Stimulated activated CD4-positive, alpha-beta T cell treated with anti-CD3 and anti-CD28 coated beads, Interleukin-1b, Interleukin-23, amount 100 ng/mL, for 4 hours (primary cell): ENCODE data around the gene SLC5A1.
"Not testable (repeated sequence)": the region's sequence is repeated elsewhere in the genome, so short reads cannot be mapped to it uniquely, and the experiment has no call there.

ENCODE experiments used
- DNase-seq, 2 donors: peaks; one replicate each; pipeline ENCODE4 v3.0.0-alpha.2; 2020; ENCODE audit warnings: low read depth in 2 of 2

The SLC5A1 gene

GRCh38 chr22:32088084-32088483 is 45.0 kb downstream of the SLC5A1 start:
- DNase-seq = no peak

DNA sequence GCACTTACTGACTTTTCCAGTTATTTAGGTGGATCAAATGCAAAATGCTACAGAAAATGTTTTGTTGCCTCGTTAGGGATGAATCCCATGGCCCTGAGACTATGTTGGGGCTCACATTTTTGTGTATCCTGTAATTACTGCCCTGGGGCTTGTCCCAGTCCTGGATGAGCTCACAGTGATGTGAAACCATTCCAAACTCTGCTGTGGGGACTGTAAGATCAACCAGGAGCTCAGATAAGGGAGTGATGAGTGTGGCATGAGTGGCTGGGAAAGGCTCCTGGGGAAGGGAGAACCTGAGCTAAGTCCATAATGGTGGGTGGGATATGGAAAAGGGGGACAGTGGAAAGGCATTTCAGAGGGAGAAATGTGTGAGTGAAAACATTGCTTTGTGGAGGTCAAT is 54.0 kb downstream of the SLC5A1 start:
- DNase-seq = no peak

DNA sequence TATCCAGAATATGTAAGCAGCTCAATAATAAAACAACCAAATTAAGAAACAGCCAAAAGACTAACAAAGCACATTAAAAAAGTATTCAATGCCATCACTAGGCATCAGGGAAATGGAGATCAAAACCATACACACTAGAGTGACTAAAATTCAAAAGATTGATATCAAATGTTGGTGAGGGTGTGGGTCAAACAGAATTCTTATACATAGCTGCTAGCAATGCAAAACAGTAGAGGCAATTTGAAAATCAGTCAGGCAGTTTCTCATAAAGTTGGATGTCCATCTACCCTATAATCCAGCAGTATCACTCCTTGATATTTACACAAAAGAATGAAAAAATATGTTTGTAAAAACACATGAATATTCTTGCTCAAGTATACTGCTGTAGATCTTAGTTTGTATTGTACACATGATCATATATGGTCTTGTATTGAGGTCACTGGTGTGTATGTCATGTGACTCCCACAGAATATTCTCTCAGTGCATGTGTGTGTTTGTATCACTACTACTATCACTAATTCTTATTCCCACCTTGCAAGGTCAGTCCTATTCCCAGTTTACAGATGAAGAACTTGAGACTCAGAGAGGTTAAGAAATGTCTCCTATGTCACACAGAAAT is 54.9 kb downstream of the SLC5A1 start:
- DNase-seq = no peak

- DNase-seq = no peak
Observed at GRCh38 chr22:32100711-32101110, 57.6 kb downstream of the SLC5A1 start.

DNA sequence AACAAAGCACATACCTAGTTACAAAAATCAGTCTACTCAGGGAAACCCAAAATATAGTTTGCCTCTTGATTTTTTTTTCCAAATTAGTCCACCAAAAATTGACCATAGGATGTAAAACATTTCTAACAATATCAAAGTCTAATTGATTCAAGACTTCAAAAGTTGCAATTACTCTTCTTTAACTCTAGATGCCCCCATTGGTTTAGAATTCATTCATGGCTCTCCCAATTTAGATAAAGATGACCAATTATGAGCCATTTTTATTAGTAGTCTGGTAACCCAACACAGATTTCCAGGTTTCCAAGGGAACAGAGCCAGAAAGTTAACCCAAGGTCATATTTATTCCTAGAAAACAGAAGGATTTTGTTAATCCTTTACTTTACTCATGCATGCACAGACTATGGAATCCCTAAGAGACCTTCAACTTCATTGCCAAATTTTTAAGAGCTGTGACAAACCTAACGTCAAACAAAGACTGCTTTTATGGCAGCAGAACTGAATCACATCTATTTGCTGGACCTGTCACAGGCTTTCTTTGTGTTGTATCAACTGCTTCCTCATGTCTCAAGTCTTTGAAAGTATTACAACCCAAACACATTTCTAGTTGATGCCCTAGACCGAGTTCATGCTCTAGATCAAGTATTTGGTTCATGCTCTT is 60.7 kb downstream of the SLC5A1 start:
- DNase-seq = no peak

GRCh38 chr22:32106930-32107329 is 63.9 kb downstream of the SLC5A1 start:
- no peak for DNase-seq

- DNase-seq = no peak
Observed at GRCh38 chr22:32112380-32112779, 69.3 kb downstream of the SLC5A1 start.

DNA sequence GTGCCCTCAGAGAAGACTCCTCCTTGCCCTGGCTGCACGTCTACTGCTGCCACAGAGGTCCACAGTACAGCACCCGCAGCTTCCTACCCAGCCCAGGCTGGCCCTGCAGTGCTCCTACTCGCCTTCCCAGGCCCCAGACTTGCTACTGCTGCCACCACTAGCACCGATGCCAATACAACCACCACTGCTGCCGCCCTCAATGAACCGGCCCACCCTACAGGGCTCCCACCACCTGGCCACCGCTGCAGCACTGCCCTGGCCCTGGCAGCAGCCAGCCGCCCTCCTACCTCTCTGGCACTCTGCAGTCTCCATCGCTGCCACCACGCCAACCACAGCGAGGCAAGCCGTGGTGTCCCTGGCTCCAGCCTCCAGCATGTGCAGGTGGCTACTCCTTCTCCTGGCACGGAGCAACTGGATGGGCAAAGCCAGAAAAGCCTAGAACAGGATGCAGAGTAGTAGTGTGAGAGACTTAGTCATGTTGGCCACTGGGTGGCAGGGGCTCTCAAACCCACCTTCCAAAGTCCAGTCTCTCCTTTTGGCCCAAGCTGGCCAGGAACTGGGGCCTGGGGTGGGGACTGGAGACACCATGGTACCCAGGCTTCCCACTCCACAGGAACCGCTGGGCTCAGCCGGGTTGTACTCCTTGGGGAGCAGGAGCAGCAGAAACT is 76.6 kb downstream of the SLC5A1 start:
- no peak for DNase-seq

GRCh38 chr22:32120603-32121002 is 77.5 kb downstream of the SLC5A1 start:
- no peak for DNase-seq

GRCh38 chr22:32122899-32123298 is 79.8 kb downstream of the SLC5A1 start:
- DNase-seq = no peak

DNA sequence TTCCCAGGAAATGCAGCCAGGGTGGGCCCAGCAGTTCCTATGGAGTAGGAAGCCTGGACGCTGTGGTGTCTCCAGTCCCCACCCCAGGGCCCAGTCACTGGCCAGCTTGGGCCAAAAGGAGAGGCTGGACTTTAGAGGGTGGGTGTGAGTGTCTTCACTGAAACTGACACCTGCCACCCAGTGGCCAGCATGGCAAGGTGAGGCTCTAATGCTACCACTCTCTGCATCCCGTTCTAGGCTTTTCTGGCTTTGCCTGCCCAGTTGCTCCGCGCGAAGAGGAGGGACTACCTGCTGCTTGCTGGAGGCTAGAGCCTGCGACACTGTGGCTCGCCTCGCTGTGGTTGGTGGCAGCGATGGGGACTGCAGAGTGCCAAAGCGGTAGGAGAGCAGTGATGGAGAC is 80.6 kb downstream of the SLC5A1 start:
- DNase-seq = no peak

GRCh38 chr22:32127904-32128303 is 84.8 kb downstream of the SLC5A1 start:
- DNase-seq = no peak

GRCh38 chr22:32130464-32130863 is 87.4 kb downstream of the SLC5A1 start:
- DNase-seq = no peak

DNA sequence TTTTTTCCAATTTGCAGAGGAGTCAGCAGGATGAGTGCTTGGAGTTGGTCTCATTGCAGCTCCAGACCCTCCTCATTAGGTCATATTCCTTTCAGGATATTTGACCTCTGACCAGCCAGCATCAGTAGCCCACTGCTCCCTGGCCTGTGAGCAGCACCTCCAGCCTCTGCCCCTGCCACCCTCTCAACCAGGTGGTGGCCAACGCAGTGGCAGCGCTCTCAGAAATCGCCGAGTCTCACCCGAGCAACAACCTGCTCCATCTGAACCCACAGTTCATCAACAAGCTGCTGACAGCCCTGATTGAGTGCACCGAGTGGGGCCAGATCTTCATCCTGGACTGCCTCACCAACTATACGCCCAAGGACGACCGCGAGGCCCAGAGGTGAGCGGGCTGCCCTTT is 89.1 kb downstream of the SLC5A1 start:
- no peak for DNase-seq

DNA sequence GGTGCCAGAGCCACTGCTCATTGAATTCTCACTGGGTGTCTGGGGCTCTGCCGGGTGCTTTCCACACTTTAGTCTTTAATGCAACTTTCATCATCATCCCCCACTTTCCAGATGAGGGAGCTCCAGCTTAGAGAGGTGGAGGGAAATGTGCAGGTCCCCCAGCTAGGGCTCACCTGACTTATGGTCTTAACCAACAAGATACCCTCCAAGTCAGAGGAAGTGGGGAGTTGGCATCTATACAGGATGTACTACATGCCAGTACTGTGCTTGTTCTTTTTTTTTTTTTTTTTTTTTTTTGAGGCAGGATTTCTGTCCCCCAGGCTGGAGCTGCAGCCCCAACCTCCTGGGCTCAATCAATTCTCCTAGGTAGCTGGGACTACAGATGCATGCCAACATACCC is 89.7 kb downstream of the SLC5A1 start:
- no peak for DNase-seq

DNA sequence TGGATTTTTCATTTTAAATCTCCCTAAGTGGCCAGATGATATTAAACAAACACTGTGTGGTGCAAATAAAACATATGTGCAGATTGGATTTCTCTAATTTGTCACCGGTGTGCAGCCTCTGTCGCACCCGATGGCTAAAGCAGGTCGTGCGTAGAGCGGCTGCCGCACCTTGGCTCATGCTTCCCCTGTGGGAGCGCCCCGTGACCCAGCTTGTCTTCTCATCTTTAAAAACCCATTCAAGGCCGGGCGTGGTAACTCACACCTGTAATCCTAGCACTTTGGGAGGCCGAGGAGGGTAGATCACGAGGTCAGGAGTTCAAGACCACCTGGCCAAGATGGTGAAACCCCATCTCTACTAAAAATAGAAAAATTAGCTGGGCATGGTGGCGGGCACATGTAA is 91.7 kb downstream of the SLC5A1 start:
- DNase-seq = not testable (repeated sequence)

DNA sequence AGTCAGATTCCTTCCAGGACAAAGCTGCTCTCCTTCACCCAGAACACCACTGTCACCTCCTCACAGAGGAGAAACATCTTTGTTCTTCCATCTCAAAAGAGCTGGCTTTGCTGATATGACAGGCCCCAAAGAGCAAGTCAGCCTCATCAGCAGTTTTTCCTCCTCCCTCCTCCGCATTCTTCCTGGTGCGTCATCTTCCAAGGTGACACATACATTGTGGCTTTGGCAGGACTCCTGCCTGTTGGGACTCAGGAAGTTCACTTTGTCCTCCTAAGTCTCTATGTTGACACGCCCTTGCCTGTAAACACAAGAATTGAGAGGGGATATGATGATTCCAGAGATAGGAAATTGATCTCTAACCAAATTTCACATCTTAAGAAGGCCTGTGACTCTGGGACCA is 92.9 kb downstream of the SLC5A1 start:
- DNase-seq = not testable (repeated sequence)

DNA sequence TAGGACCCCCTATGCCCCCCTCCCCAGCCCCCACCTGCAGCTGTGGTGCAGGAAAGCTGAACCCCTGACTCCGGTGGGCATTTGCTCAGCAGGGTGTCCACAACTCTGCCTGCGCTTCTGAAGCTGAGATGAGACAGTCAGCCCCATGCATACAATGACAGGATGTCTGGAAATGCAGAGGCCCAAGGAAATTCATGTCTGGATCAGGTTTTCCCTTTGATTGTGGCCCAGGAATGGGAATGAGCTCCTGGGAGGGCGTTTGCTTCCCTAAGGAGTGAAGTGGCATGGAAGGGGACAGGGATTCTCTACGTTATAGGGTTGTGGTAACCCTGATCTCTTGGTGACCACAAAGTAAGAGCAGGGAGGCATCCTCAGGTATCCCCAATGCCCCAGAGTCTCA is 93.8 kb downstream of the SLC5A1 start:
- DNase-seq = not testable (repeated sequence)

DNA sequence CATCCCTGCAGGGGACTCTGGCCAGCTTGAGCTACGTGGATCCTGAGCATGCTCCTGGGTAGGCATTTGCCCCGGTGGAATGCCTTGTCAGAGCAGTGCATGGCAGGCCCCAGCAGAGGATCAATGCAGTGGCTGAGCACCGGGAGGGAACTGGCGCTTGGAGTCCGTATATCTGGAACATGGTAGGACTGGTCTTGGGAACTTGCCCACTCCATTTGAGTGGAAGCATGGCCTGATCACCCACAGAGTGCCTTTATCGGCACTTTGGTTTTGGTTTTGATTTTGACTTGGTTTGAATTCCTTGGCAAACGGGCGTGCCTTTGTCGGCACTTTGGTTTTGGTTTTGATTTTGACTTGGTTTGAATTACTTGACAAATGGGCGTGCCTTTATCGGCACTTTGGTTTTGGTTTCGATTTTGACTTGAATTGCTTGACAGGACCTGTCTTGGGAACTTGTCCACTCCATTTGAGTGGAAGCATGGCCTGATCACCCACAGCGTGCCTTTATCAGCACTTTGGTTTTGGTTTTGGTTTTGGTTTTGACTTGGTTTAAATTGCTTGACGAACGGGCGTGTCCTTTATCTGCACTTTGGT is 94.8 kb downstream of the SLC5A1 start:
- peak; percentile 9 to 40 for DNase-seq

DNA sequence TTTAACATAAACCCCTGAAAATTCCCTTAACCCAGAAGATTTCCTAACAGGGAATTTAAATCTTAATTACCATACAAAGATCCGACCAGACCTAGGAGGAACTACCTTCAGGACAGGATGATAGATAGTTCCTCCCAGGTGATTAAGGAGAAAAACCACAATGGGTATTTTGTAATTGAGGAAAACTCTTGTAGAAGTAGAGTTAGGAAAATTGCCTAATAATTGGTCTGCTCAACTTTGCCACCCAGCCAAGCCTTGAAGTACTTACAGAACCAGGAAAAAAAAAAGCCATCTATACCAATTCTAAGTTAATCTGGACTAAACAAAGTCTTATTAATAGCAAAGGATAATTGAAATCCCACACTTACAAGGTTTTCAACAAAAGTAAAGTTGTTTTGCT is 95.5 kb downstream of the SLC5A1 start:
- not testable (repeated sequence) for DNase-seq

GRCh38 chr22:32140688-32141087 is 97.6 kb downstream of the SLC5A1 start:
- DNase-seq = not testable (repeated sequence)

DNA sequence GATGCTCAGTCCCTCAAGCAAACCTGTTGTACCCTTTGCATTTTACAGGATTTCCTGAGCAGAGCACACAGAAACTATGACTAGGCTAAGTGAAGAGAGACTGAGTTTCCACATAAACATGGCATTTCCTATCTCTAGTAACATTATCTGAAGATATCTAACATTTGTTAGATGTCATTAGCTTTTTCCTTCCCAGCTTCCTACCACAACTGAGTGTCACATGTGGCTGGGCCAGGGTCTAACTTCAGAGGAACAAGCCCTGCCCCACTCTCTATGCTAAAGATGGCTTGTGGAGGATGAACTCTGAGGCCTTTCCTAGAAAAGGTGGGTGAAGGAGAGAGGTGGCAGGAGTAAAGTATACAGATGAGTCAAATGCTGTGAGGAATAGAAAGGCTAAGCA is 99.5 kb downstream of the SLC5A1 start:
- DNase-seq = no peak
